K562 (cell line): ENCODE data around the gene PACRG. TPM values are rescaled to one million over a fixed set of nuclear protein-coding genes. Genes with fewer than 3 reads are reported as not detected.

Source experiments
- ATAC-seq: fragments of 200-7000 bp; cut with Tn5 transposase; 3 replicates; pipeline ENCODE4 v1.9.1; 2020; ENCODE audit warnings: moderate library complexity
- BruUV-seq: library from RNA; stranded (reverse); fragments of 400-500 nt; replicated peaks from 2 replicates; lab custom pipeline; 2021; lab: Mats Ljungman, UMichigan
- CTCF ChIA-PET: fragments of 300-600 bp; formaldehyde crosslinking; extraction: SDS; loops from one replicate; lab custom pipeline; 2021; ENCODE audit warnings: low intra/inter-chr PET ratio; lab: Yijun Ruan, JAX
- POLR2A ChIA-PET: fragments of 300-600, 350-650 bp; sonication (Branson Sonifier 250); formaldehyde crosslinking; extraction: SDS; loops from one replicate; lab custom pipeline; 2021; ENCODE audit warnings: antibody characterized with exemption, inconsistent platforms; lab: Yijun Ruan, JAX
- DNase-seq, 4 experiments: peaks; one replicate each; pipeline versions ENCODE4 v3.0.0 to v3.0.0-alpha.2; 2011 to 2018; ENCODE audit warnings: low spot score in 3 of 4, mixed read lengths in 3 of 4; ENCODE audit errors: extremely low read depth in 1 of 4
- FAIRE-seq: peaks from 2 replicates; lab custom pipeline; 2011; peaks lifted over from hg19 to GRCh38; lab: Jason Lieb, UNC
- H2AFZ ChIP-seq: 2 replicates; pipeline ENCODE4 v1.6.0; 2011; ENCODE audit warnings: low read depth, low read length, control low read depth, inconsistent platforms
- H3K27ac ChIP-seq: fragments of 200-600 bp; 3 replicates; pipeline ENCODE4 v1.8.0; 2011; ENCODE audit warnings: low read depth, mild to moderate bottlenecking, control low read depth, inconsistent platforms, low read length, moderate library complexity, mixed read lengths; ENCODE audit errors: extremely low read depth
- H3K27me3 ChIP-seq, 2 experiments: fragments of 300-600 bp in 1 of 2; 2 replicates in 1 of 2; 3 replicates in 1 of 2; pipeline versions ENCODE4 v1.6.0 to v1.8.0; 2011; ENCODE audit warnings: inconsistent platforms in 2 of 2, low read length in 2 of 2, mild to moderate bottlenecking in 1 of 2, mixed read lengths in 1 of 2, moderate library complexity in 1 of 2; ENCODE audit not compliant: control insufficient read depth in 2 of 2, insufficient read depth in 2 of 2
- H3K36me3 ChIP-seq: fragments of 300-600 bp; 3 replicates; pipeline ENCODE4 v1.8.0; 2011; ENCODE audit warnings: mild to moderate bottlenecking, low read length, inconsistent platforms; ENCODE audit not compliant: control insufficient read depth, insufficient read depth
- H3K4me1 ChIP-seq, 2 experiments: fragments of 200-600 bp in 1 of 2; replicated peaks in 1 of 2; 2 replicates in 1 of 2; 3 replicates in 1 of 2; pipeline versions ENCODE4 v1.5.1 to v1.8.0; 2011; ENCODE audit warnings: inconsistent platforms in 2 of 2, low read length in 2 of 2, mild to moderate bottlenecking in 1 of 2, mixed read lengths in 1 of 2, moderate library complexity in 1 of 2; ENCODE audit not compliant: control insufficient read depth in 2 of 2, insufficient read depth in 2 of 2
- H3K4me2 ChIP-seq: 2 replicates; pipeline ENCODE4 v1.6.1; 2011; ENCODE audit warnings: low read length, control low read depth, inconsistent platforms, mixed read lengths; ENCODE audit not compliant: insufficient read depth
- H3K4me3 ChIP-seq: fragments of 200-600 bp; sonication (generic), shearing (Covaris generic); 2 replicates; pipeline ENCODE4 v1.5.1; 2016; ENCODE audit warnings: control low read depth, inconsistent platforms
- H3K79me2 ChIP-seq: fragments of 200-600 bp; 3 replicates; pipeline ENCODE4 v1.8.0; 2011; ENCODE audit warnings: low read length, inconsistent platforms; ENCODE audit not compliant: control insufficient read depth, insufficient read depth
- H3K9ac ChIP-seq, 2 experiments: 2 replicates each; pipeline versions ENCODE4 v1.6.0 to v1.6.1; 2011; ENCODE audit warnings: low read depth in 2 of 2, low read length in 2 of 2, control low read depth in 1 of 2, inconsistent platforms in 1 of 2, mild to moderate bottlenecking in 1 of 2, mixed read lengths in 1 of 2; ENCODE audit not compliant: insufficient read depth in 1 of 2
- H3K9me1 ChIP-seq: one replicate; pipeline ENCODE4 v1.6.0; 2011; ENCODE audit warnings: inconsistent platforms, mild to moderate bottlenecking, low read length, moderate library complexity; ENCODE audit not compliant: control insufficient read depth, insufficient read depth
- H3K9me3 ChIP-seq: replicated peaks from 2 replicates; pipeline ENCODE4 v1.5.1; 2011; ENCODE audit warnings: low read depth, low read length, inconsistent platforms; ENCODE audit not compliant: control insufficient read depth, insufficient read depth
- H4K20me1 ChIP-seq: replicated peaks from 2 replicates; pipeline ENCODE4 v1.6.1; 2011; ENCODE audit warnings: low read length, inconsistent platforms, mixed read lengths; ENCODE audit not compliant: control insufficient read depth, insufficient read depth
- ADNP ChIP-seq: fragments of 200-800 bp; sonication (Bioruptor generic); IDR thresholded peaks from 2 replicates; pipeline ENCODE4 v1.6.1; 2016; ENCODE audit warnings: missing genetic modification characterization, missing compliant biosample characterization
- BRF1 ChIP-seq: IDR thresholded peaks from 3 replicates; pipeline ENCODE4 v1.6.1; 2011; ENCODE audit warnings: borderline replicate concordance, mild to moderate bottlenecking; ENCODE audit not compliant: insufficient read length; ENCODE audit errors: extremely low read depth
- DPF2 ChIP-seq: fragments of 450-650 bp; IDR thresholded peaks from 2 replicates; pipeline ENCODE4 v1.6.1; 2016
- GATAD2A ChIP-seq: fragments of 450-650 bp; IDR thresholded peaks from 2 replicates; pipeline ENCODE4 v1.6.1; 2017
- GATAD2B ChIP-seq: fragments of 450-650 bp; IDR thresholded peaks from 2 replicates; pipeline ENCODE4 v1.6.1; 2017; ENCODE audit warnings: mild to moderate bottlenecking, borderline replicate concordance
- HDAC3 ChIP-seq: fragments of 450-650 bp; IDR thresholded peaks from 2 replicates; pipeline ENCODE4 v1.6.1; 2018; ENCODE audit warnings: borderline replicate concordance, mild to moderate bottlenecking, moderate library complexity; ENCODE audit not compliant: partially characterized antibody
- MTA2 ChIP-seq: fragments of 450-650 bp; IDR thresholded peaks from 2 replicates; pipeline ENCODE4 v1.6.1; 2016; ENCODE audit warnings: low read depth
- RHOXF2B ChIP-seq: fragments of 250-450 bp; sonication (Bioruptor Pico); conservative IDR thresholded peaks from 2 replicates; pipeline ENCODE4 v1.5.1; 2021
- SETDB1 ChIP-seq: IDR thresholded peaks from one replicate; pipeline ENCODE4 v1.6.1; 2012; ENCODE audit warnings: low read length, control low read depth, inconsistent platforms
- YY1 ChIP-seq, 3 experiments: IDR thresholded peaks; 2 replicates each; pipeline ENCODE4 v1.6.1; 2011; ENCODE audit warnings: low read length in 2 of 3, mild to moderate bottlenecking in 2 of 3, moderate library complexity in 2 of 3, borderline replicate concordance in 1 of 3, control low read depth in 1 of 3, low read depth in 1 of 3; ENCODE audit not compliant: insufficient read depth in 3 of 3, insufficient replicate concordance in 2 of 3, control insufficient read depth in 1 of 3, insufficient read length in 1 of 3; ENCODE audit errors: extremely low read depth in 1 of 3
- ZBTB7A ChIP-seq: IDR thresholded peaks from 2 replicates; pipeline ENCODE4 v1.6.1; 2011; ENCODE audit warnings: low read depth, mild to moderate bottlenecking, low read length, moderate library complexity, borderline replicate concordance; ENCODE audit not compliant: control insufficient read depth
- ZNF232 ChIP-seq: sonication (generic); formaldehyde crosslinking; IDR thresholded peaks from 2 replicates; pipeline ENCODE4 v1.8.0; 2022; ENCODE audit warnings: mild to moderate bottlenecking, missing genetic modification reagents
- ZNF699 ChIP-seq: fragments of 250-450 bp; sonication (Bioruptor Pico); IDR thresholded peaks from 2 replicates; pipeline ENCODE4 v1.8.0; 2021; ENCODE audit warnings: mild to moderate bottlenecking, moderate library complexity; ENCODE audit not compliant: insufficient replicate concordance
- WGBS: fragments of 100-300 bp; shearing (Covaris generic); methylation state at CpG from one replicate; pipeline ENCODE4 v1.1.6; 2016; ENCODE audit warnings: low coverage, mixed read lengths; ENCODE audit not compliant: insufficient coverage; ENCODE audit errors: missing lambda C conversion rate; 5-methylcytosine and 5-hydroxymethylcytosine counted together
- in situ Hi-C: fragments of 300-500 bp; cut with MboI; formaldehyde crosslinking; loops from 4 replicates; pipeline ENCODE4 v1.15.0; 2018; ENCODE audit warnings: inconsistent platforms, mixed read lengths
- intact Hi-C: fragments of 100-400 bp; cut with micrococcal nuclease; formaldehyde crosslinking; loops from 2 replicates; pipeline ENCODE4 v1.14.2; 2022
- polyA plus RNA-seq, 8 experiments: library from polyadenylated mRNA; depleted of rRNA in 4 of 8; stranded (reverse) in 5 of 8; unstranded in 3 of 8; fragments of >200 nt; fragmentation: Nextera tagmentation in 2 of 8; fragmentation: Illumina TruSeq in 1 of 8; extraction: Ambion mirVana in 2 of 8; extraction: Trizol in 1 of 8; gene quantifications; 2 replicates each; pipeline versions ENCODE4 v1.2.1 to v1.2.3, GENCODE V29; 2011 to 2014; ENCODE audit warnings: inconsistent platforms in 1 of 8, missing spikeins in 1 of 8
- total RNA-seq, 7 experiments: library from RNA; depleted of rRNA in 6 of 7; stranded (reverse); fragments of >200 nt in 6 of 7; fragmentation: Illumina TruSeq in 2 of 7; extraction: Trizol in 2 of 7; gene quantifications; 2 replicates each; pipeline versions ENCODE4 v1.2.1 to v1.2.3, GENCODE V29; 2011 to 2021; ENCODE audit warnings: low replicate concordance in 1 of 7
- TF ChIP-seq, protein P1 (sequence below): fragments of 200-800 bp; sonication (Bioruptor generic); IDR thresholded peaks from 2 replicates; pipeline ENCODE4 v1.6.1; 2016; ENCODE audit warnings: missing genetic modification characterization, missing compliant biosample characterization
- TF ChIP-seq, protein P2 (sequence below), 2 experiments: IDR thresholded peaks in 1 of 2; conservative IDR thresholded peaks in 1 of 2; 2 replicates each; pipeline ENCODE4 v1.6.1; 2016; ENCODE audit warnings: low read depth in 2 of 2, mild to moderate bottlenecking in 1 of 2, missing compliant biosample characterization in 1 of 2, missing genetic modification characterization in 1 of 2, moderate library complexity in 1 of 2

Gene PACRG
- total and polyA plus RNA-seq, 9 of the 15 experiments (the other 6 are each of a cell fraction or from before 2014, with no cell fraction given) = 0.04 TPM; not detected in 8

DNA sequence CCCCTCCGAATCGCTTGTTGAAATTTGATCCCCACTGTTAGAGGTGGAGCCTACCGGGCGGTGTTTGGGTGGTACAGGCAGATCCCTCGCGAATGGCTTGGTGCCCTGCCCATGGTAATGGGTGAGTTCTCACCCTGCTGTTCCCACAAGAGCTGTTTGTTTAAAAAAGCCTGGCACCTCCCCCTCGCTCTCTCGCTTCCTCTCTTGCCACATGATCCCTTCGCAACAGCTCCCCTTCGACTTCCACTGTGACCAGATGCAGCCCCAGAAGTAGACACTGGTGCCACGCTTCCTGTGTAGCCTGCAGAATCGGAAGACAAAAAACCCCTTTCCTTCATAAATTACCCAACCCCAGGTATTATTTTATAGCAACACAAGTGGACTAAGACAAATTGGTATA lies 394.6 kb downstream of the PACRG start:
- H3K79me2 ChIP-seq = no peaks in the 10 kb centered on the region
- no peaks in the 10 kb centered on the region for H3K36me3 ChIP-seq
- H2AFZ ChIP-seq = no peak overlapping the region
- WGBS = 0% methylated on average over 12 of the region's 12 CpGs
- no peak for FAIRE-seq
- H3K9ac ChIP-seq = no peak overlapping the region
- no peaks in the 10 kb centered on the region for H3K9me3 ChIP-seq
- no peak overlapping the region for H3K4me2 ChIP-seq
- no peaks in the 10 kb centered on the region for H3K4me1 ChIP-seq
- intact Hi-C loops (no loop called here), in situ Hi-C loops (no loop called here)
- TF ChIP-seq HDAC3 (no peak), ZNF699 (CRISPR knock-in tag) (no peak), SETDB1 (no peak), MTA2 (no peak), GATAD2A (no peak), GATAD2B (no peak), ADNP (tag) (no peak), BRF1 (no peak), ZBTB7A (no peak), RHOXF2B (CRISPR knock-in tag) (no peak), YY1 (IDR thresholded peaks at IDR 0.05; ENCODE audit: borderline replicate concordance in 1 of 3, control insufficient read depth in 1 of 3, extremely low read depth in 1 of 3, insufficient read depth in 3 of 3, insufficient read length in 1 of 3, insufficient replicate concordance in 2 of 3, low read depth in 1 of 3, low read length in 2 of 3) (no peak), DPF2 (no peak), ZNF232 (CRISPR knock-in tag) (no peak)
- TF ChIP-seq, protein P1, sequence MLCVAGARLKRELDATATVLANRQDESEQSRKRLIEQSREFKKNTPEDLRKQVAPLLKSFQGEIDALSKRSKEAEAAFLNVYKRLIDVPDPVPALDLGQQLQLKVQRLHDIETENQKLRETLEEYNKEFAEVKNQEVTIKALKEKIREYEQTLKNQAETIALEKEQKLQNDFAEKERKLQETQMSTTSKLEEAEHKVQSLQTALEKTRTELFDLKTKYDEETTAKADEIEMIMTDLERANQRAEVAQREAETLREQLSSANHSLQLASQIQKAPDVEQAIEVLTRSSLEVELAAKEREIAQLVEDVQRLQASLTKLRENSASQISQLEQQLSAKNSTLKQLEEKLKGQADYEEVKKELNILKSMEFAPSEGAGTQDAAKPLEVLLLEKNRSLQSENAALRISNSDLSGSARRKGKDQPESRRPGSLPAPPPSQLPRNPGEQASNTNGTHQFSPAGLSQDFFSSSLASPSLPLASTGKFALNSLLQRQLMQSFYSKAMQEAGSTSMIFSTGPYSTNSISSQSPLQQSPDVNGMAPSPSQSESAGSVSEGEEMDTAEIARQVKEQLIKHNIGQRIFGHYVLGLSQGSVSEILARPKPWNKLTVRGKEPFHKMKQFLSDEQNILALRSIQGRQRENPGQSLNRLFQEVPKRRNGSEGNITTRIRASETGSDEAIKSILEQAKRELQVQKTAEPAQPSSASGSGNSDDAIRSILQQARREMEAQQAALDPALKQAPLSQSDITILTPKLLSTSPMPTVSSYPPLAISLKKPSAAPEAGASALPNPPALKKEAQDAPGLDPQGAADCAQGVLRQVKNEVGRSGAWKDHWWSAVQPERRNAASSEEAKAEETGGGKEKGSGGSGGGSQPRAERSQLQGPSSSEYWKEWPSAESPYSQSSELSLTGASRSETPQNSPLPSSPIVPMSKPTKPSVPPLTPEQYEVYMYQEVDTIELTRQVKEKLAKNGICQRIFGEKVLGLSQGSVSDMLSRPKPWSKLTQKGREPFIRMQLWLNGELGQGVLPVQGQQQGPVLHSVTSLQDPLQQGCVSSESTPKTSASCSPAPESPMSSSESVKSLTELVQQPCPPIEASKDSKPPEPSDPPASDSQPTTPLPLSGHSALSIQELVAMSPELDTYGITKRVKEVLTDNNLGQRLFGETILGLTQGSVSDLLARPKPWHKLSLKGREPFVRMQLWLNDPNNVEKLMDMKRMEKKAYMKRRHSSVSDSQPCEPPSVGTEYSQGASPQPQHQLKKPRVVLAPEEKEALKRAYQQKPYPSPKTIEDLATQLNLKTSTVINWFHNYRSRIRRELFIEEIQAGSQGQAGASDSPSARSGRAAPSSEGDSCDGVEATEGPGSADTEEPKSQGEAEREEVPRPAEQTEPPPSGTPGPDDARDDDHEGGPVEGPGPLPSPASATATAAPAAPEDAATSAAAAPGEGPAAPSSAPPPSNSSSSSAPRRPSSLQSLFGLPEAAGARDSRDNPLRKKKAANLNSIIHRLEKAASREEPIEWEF (CRISPR knock-in tag) = no peak
- TF ChIP-seq, protein P2, sequence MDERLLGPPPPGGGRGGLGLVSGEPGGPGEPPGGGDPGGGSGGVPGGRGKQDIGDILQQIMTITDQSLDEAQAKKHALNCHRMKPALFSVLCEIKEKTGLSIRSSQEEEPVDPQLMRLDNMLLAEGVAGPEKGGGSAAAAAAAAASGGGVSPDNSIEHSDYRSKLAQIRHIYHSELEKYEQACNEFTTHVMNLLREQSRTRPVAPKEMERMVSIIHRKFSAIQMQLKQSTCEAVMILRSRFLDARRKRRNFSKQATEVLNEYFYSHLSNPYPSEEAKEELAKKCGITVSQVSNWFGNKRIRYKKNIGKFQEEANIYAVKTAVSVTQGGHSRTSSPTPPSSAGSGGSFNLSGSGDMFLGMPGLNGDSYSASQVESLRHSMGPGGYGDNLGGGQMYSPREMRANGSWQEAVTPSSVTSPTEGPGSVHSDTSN (CRISPR knock-in tag; IDR thresholded peaks at IDR 0.05; ENCODE audit: low read depth) = no peak
- TF ChIP-seq, protein P2 (tag; conservative IDR thresholded peaks at IDR 0.05; ENCODE audit: low read depth) = no peak
- no peak for ATAC-seq
- no peak overlapping the region for H3K27ac ChIP-seq
- no peak overlapping the region for H3K4me3 ChIP-seq
- DNase-seq = no peak
- H4K20me1 ChIP-seq = no peaks in the 10 kb centered on the region; the same call in 1 of the 2 replicates
- no TSS peak for BruUV-seq
- H3K9me1 ChIP-seq = no peaks in the 10 kb centered on the region
- no peaks in the 10 kb centered on the region for H3K27me3 ChIP-seq
- ChIA-PET POLR2A (no interaction called here), CTCF (no interaction called here)
